Neural progenitor cell (in vitro differentiated cells): ENCODE results near the gene CDK16. TPM values are rescaled to one million over a fixed set of nuclear protein-coding genes. Genes with fewer than 3 reads are reported as not detected.

Experiments
- DNase-seq: peaks from one replicate; pipeline ENCODE4 v3.0.0-alpha.2; 2016; ENCODE audit warnings: low spot score
- H2AFZ ChIP-seq: fragments of 200-600 bp; sonication (generic); replicated peaks from 2 replicates; pipeline ENCODE4 v1.6.1; 2016; ENCODE audit warnings: antibody characterized with exemption
- H3F3A ChIP-seq: fragments of 200-600 bp; sonication (generic); 2 replicates; pipeline ENCODE4 v1.6.1; 2016; ENCODE audit warnings: antibody characterized with exemption, low read depth
- H3K27ac ChIP-seq: fragments of 200-600 bp; sonication (generic); 2 replicates; pipeline ENCODE4 v1.5.1; 2016; ENCODE audit warnings: mild to moderate bottlenecking
- H3K27me3 ChIP-seq: fragments of 200-600 bp; sonication (generic); 2 replicates; pipeline ENCODE4 v1.6.1; 2016; ENCODE audit warnings: mild to moderate bottlenecking, moderate library complexity
- H3K36me3 ChIP-seq: fragments of 200-600 bp; sonication (generic); 2 replicates; pipeline ENCODE4 v1.5.1; 2016
- H3K4me1 ChIP-seq: fragments of 200-600 bp; sonication (generic); 2 replicates; pipeline ENCODE4 v1.6.1; 2016; ENCODE audit warnings: mixed run types
- H3K4me2 ChIP-seq: fragments of 200-600 bp; sonication (generic); 2 replicates; pipeline ENCODE4 v1.6.1; 2016
- H3K4me3 ChIP-seq: fragments of 200-600 bp; sonication (generic); 2 replicates; pipeline ENCODE4 v1.5.1; 2016
- H3K79me2 ChIP-seq: fragments of 200-600 bp; sonication (generic); 2 replicates; pipeline ENCODE4 v1.6.1; 2016; ENCODE audit warnings: low read depth
- H3K9ac ChIP-seq: fragments of 200-600 bp; sonication (generic); 2 replicates; pipeline ENCODE4 v1.6.1; 2016
- H3K9me3 ChIP-seq: fragments of 200-600 bp; sonication (generic); 2 replicates; pipeline ENCODE4 v1.5.1; 2016; ENCODE audit warnings: low read depth
- H4K20me1 ChIP-seq: fragments of 200-600 bp; sonication (generic); 2 replicates; pipeline ENCODE4 v1.6.1; 2016; ENCODE audit warnings: low read depth
- H3K27ac Mint-ChIP-seq: 3 replicates; pipeline ENCODE4 v1.8.0; 2021; ENCODE audit warnings: mixed read lengths
- H3K27me3 Mint-ChIP-seq: 2 replicates; pipeline ENCODE4 v1.8.0; 2022; ENCODE audit warnings: low read depth, mild to moderate bottlenecking, inconsistent platforms, moderate library complexity, mixed read lengths; ENCODE audit not compliant: insufficient read depth
- H3K36me3 Mint-ChIP-seq: 3 replicates; pipeline ENCODE4 v1.8.0; 2021; ENCODE audit warnings: mixed read lengths
- H3K4me1 Mint-ChIP-seq: 3 replicates; pipeline ENCODE4 v1.8.0; 2021; ENCODE audit warnings: mixed read lengths
- H3K4me3 Mint-ChIP-seq: 3 replicates; pipeline ENCODE4 v1.8.0; 2021; ENCODE audit warnings: mild to moderate bottlenecking, moderate library complexity, mixed read lengths
- H3K9me3 Mint-ChIP-seq: 3 replicates; pipeline ENCODE4 v1.8.0; 2020; ENCODE audit warnings: mixed read lengths
- EZH2 ChIP-seq: fragments of 200-600 bp; sonication (generic); IDR thresholded peaks from 2 replicates; pipeline ENCODE4 v1.6.1; 2017; ENCODE audit warnings: antibody characterized with exemption, mild to moderate bottlenecking, moderate library complexity
- EZH2phosphoT487 ChIP-seq: fragments of 200-600 bp; sonication (generic); IDR thresholded peaks from 2 replicates; pipeline ENCODE4 v1.6.1; 2017; ENCODE audit warnings: antibody characterized with exemption
- total RNA-seq: library from RNA; depleted of rRNA; stranded (reverse); fragments of >200 nt; gene quantifications from 2 replicates; pipeline ENCODE4 v1.2.3, GENCODE V29; 2015; ENCODE audit warnings: low replicate concordance
- TF ChIP-seq, protein P1 (sequence below): fragments of 200-600 bp; sonication (generic); IDR thresholded peaks from 2 replicates; pipeline ENCODE4 v1.5.1; 2017; ENCODE audit warnings: antibody characterized with exemption, mild to moderate bottlenecking

Gene CDK16
- total RNA-seq, 1 donor from 2014 or later: 166 TPM

DNA sequence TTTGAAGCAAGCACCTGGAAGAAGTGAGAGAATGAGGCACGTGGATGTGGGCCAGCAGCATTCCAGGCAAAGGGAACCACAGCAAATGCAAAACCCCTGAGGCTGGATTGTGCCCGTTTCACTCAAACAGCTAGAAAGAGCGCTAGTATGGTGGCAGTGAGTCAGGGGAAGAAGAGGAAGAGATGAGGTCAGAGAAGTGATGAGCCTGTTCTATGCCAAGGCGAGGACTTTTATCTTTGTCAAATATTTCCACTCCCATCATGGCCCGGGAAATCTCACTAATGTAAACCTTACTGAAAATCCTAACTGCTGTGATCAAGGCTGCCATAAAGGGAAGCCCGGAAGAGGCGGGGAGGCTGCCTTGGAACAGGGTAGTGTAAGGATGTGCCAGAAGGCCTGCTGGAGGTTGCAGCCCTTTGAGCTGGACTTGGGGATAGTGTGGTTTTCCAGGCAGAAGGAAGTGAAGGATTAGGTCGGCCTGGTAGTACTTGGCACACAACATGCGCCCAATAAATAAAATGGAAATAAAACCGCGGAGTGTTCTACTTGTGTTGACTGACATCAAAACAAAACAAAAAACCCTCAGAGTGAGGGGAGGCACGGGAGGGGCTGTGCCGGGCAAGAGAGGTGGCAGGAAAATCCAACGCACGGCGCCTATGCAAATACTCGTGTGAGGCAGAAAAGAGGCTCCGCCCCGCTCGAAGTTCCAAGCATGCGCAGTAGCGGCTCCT, 1.2 kb upstream of the CDK16 start:
- H3K4me3 ChIP-seq: peak overlapping the region; percentile 27
- Mint-ChIP-seq H3K4me1 (peaks cover 46% of the 10 kb centered on the region), H3K27ac (peak overlapping the region; percentile 78), H3K4me3 (peak overlapping the region; percentile 96), H3K27me3 (peaks cover 13% of the 10 kb centered on the region), H3K36me3 (peaks cover 49% of the 10 kb centered on the region), H3K9me3 (peaks cover 3% of the 10 kb centered on the region)
- H3K4me1 ChIP-seq: peaks cover 18% of the 10 kb centered on the region
- H3K27ac ChIP-seq: peak overlapping the region; percentile 54
- peaks cover 39% of the 10 kb centered on the region for H3K79me2 ChIP-seq
- TF ChIP-seq EZH2 (no peak), EZH2phosphoT487 (no peak)
- TF ChIP-seq, protein P1, sequence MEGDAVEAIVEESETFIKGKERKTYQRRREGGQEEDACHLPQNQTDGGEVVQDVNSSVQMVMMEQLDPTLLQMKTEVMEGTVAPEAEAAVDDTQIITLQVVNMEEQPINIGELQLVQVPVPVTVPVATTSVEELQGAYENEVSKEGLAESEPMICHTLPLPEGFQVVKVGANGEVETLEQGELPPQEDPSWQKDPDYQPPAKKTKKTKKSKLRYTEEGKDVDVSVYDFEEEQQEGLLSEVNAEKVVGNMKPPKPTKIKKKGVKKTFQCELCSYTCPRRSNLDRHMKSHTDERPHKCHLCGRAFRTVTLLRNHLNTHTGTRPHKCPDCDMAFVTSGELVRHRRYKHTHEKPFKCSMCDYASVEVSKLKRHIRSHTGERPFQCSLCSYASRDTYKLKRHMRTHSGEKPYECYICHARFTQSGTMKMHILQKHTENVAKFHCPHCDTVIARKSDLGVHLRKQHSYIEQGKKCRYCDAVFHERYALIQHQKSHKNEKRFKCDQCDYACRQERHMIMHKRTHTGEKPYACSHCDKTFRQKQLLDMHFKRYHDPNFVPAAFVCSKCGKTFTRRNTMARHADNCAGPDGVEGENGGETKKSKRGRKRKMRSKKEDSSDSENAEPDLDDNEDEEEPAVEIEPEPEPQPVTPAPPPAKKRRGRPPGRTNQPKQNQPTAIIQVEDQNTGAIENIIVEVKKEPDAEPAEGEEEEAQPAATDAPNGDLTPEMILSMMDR: no peak
- no peaks in the 10 kb centered on the region for H3K27me3 ChIP-seq
- peaks cover 41% of the 10 kb centered on the region for H4K20me1 ChIP-seq
- no peaks in the 10 kb centered on the region for H3K36me3 ChIP-seq
- H3F3A ChIP-seq: peaks cover 40% of the 10 kb centered on the region
- H3K9ac ChIP-seq: no peak overlapping the region
- no peak overlapping the region for H2AFZ ChIP-seq
- no peak for DNase-seq
- peak overlapping the region; percentile 51 for H3K4me2 ChIP-seq
- H3K9me3 ChIP-seq: no peaks in the 10 kb centered on the region

DNA sequence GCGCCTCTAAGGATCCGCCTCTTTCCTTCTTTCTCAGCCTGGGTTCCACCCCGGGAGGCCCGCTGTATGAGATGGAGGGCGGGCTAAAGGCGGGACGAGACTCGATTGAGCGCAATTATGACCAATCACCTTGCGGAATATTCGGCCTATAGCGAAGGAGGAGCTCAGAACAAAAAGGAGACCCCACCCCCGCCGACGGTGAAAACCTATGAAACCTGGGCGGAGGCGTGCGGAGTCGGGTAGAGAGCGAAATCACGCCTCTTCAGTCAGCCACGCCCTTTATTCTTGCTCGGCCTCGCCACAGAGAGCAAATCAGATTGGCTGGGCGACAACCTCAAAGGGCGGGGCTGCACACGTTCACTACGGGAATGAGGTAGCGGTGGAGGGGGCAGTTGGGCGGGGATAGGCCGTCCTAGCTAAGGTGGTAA, 615 bp upstream of the CDK16 start:
- Histone ChIP-seq H3K4me2 (peak overlapping the region; percentile 78), H4K20me1 (peaks cover 42% of the 10 kb centered on the region), H2AFZ (peak overlapping the region; percentile 68), H3K27ac (peak overlapping the region; percentile 97), H3K27me3 (no peaks in the 10 kb centered on the region), H3K9me3 (no peaks in the 10 kb centered on the region), H3K36me3 (no peaks in the 10 kb centered on the region), H3K4me1 (peaks cover 18% of the 10 kb centered on the region), H3K4me3 (peak overlapping the region; percentile 60), H3F3A (peaks cover 40% of the 10 kb centered on the region), H3K79me2 (peaks cover 45% of the 10 kb centered on the region), H3K9ac (peak overlapping the region; percentile 88)
- H3K4me3 Mint-ChIP-seq: peak overlapping the region; percentile 96
- H3K4me1 Mint-ChIP-seq: peaks cover 50% of the 10 kb centered on the region
- H3K36me3 Mint-ChIP-seq: peaks cover 44% of the 10 kb centered on the region
- H3K27ac Mint-ChIP-seq: peak overlapping the region; percentile 100
- peaks cover 13% of the 10 kb centered on the region for H3K27me3 Mint-ChIP-seq
- no peak for TF ChIP-seq EZH2
- TF ChIP-seq, protein P1: no peak
- no peak for TF ChIP-seq EZH2phosphoT487
- DNase-seq: peak; percentile 100
- peaks cover 3% of the 10 kb centered on the region for H3K9me3 Mint-ChIP-seq

DNA sequence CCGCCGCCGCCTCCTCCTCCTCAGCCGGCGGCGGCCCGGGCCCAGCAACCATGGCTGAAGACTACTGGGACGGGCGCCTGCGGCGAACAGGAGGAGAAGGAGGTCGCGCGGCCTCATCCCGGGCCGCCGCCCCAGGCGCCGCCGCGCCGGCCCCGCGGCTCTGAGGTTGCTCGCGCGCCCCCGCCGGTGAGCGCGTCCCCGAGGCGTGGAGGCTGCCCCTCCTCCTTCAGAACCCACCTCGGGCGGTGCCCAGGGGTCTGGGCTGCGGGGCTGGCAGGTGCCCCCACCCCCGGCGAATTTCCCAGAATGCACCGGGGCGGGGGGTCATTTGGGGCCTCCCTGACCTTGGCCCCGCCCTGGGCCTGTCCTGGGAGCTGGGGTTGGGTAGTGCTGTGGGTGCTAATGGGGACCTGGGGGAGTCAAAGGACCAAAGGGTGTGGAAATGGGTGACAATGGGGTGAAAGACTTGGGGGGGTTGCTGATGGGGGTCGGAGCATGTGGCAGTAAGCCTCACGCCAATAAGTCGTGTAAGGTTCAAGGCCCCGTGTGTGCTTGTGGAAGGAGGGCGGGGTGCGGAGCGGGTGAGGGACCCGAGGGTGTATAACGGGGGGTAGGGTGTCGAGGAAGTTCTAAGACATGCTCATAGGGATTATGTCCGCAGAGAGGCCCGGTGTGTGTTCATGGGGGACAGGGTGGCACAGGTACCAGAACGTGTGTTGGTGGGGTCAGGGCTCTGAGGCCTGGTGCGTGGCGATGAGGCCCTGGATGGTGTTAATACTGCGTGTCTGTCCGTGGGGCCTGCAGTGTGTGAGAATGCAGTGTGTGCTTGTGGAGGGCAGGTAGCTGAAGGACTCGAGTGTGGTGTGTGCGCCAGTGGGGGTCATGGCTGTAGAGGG, 687 bp downstream of the CDK16 start:
- H3K27ac ChIP-seq: peak overlapping the region; percentile 97
- peak overlapping the region; percentile 60 for H3K4me3 ChIP-seq
- peaks cover 18% of the 10 kb centered on the region for H3K4me1 ChIP-seq
- TF ChIP-seq, protein P1: no peak
- no peak for TF ChIP-seq EZH2
- no peak for TF ChIP-seq EZH2phosphoT487
- no peaks in the 10 kb centered on the region for H3K36me3 ChIP-seq
- Mint-ChIP-seq H3K27me3 (peaks cover 13% of the 10 kb centered on the region), H3K4me3 (peak overlapping the region; percentile 97), H3K9me3 (peaks cover 3% of the 10 kb centered on the region), H3K36me3 (peaks cover 37% of the 10 kb centered on the region), H3K4me1 (peaks cover 51% of the 10 kb centered on the region), H3K27ac (peak overlapping the region; percentile 75)
- peak overlapping the region; percentile 78 for H3K4me2 ChIP-seq
- peak overlapping the region; percentile 88 for H3K9ac ChIP-seq
- peaks cover 29% of the 10 kb centered on the region for H3F3A ChIP-seq
- no peaks in the 10 kb centered on the region for H3K9me3 ChIP-seq
- H2AFZ ChIP-seq: peak overlapping the region; percentile 68
- peaks cover 55% of the 10 kb centered on the region for H4K20me1 ChIP-seq
- no peaks in the 10 kb centered on the region for H3K27me3 ChIP-seq
- H3K79me2 ChIP-seq: peaks cover 50% of the 10 kb centered on the region
- peak; percentile 72 for DNase-seq
